Thoracic aorta (tissue), 2 donors: ENCODE results near the gene CDK5. TPM values are rescaled to one million over a fixed set of nuclear protein-coding genes. Genes with fewer than 3 reads are reported as not detected.

ENCODE experiments used
- ATAC-seq: fragments of 150-250 bp; one replicate; pipeline ENCODE4 v1.8.0; 2017; ENCODE audit warnings: low read depth; ENCODE audit not compliant: insufficient number of reproducible peaks, low FRiP score
- DNase-seq: peaks from one replicate; pipeline ENCODE4 v3.0.0-alpha.2; 2020; ENCODE audit warnings: low spot score
- H3K27ac ChIP-seq, 2 donors: fragments of 200-600 bp; sonication (generic); 1 replicate in 1 of 2; 2 replicates in 1 of 2; pipeline ENCODE4 v1.5.1; 2016; ENCODE audit warnings: mild to moderate bottlenecking in 2 of 2, moderate library complexity in 2 of 2
- H3K27me3 ChIP-seq: fragments of 200-600 bp; sonication (generic); replicated peaks from 2 replicates; pipeline ENCODE4 v1.6.0; 2016; ENCODE audit warnings: mild to moderate bottlenecking; ENCODE audit not compliant: insufficient read depth
- H3K36me3 ChIP-seq: fragments of 200-600 bp; sonication (generic); one replicate; pipeline ENCODE4 v1.5.1; 2016
- H3K4me1 ChIP-seq, 2 donors: fragments of 200-600 bp; sonication (generic); 1 replicate in 1 of 2; 2 replicates in 1 of 2; pipeline versions ENCODE4 v1.5.1 to v1.6.0; 2016; ENCODE audit warnings: low read depth in 2 of 2, mild to moderate bottlenecking in 1 of 2; ENCODE audit not compliant: control insufficient read depth in 1 of 2
- H3K4me3 ChIP-seq: fragments of 200-600 bp; sonication (generic); 2 replicates; pipeline ENCODE4 v1.5.1; 2016; ENCODE audit warnings: mild to moderate bottlenecking
- H3K9me3 ChIP-seq: fragments of 200-600 bp; sonication (generic); 2 replicates; pipeline ENCODE4 v1.5.1; 2016
- CTCF ChIP-seq: fragments of 200-600 bp; sonication (generic); IDR thresholded peaks from one replicate; pipeline ENCODE4 v1.5.1; 2019; ENCODE audit warnings: antibody characterized with exemption
- total RNA-seq, 2 donors: library from RNA; depleted of rRNA; stranded (reverse); fragments of >200 nt; gene quantifications; one replicate each; pipeline versions ENCODE4 v1.1.0 to v1.2.3, GENCODE V29; 2016

The CDK5 gene
- total RNA-seq, 2 donors from 2014 or later, result 1.8 to 3.1 TPM

- peaks cover 11 to 12% of the 10 kb centered on the region in 2 donors for H3K4me1 ChIP-seq
- H3K9me3 ChIP-seq, result no peaks in the 10 kb centered on the region
- DNase-seq, result no peak
- H3K4me3 ChIP-seq, result no peak overlapping the region
- H3K27me3 ChIP-seq, result no peaks in the 10 kb centered on the region
- ATAC-seq, result no peak
- peaks cover 22% of the 10 kb centered on the region for H3K36me3 ChIP-seq
- no peak for TF ChIP-seq CTCF
- H3K27ac ChIP-seq, result no peak overlapping the region
Observed at GRCh38 chr7:151040616-151041375, 16.9 kb downstream of the CDK5 start.

GRCh38 chr7:151039850-151040548 lies 17.7 kb downstream of the CDK5 start:
- Histone ChIP-seq H3K27me3 (no peaks in the 10 kb centered on the region), H3K27ac (peak overlapping the region in 1 of 2 donors; percentile 62), H3K9me3 (no peaks in the 10 kb centered on the region), H3K36me3 (peaks cover 30% of the 10 kb centered on the region), H3K4me3 (no peak overlapping the region), H3K4me1 (peaks cover 11 to 12% of the 10 kb centered on the region in 2 donors)
- no peak for DNase-seq
- no peak for TF ChIP-seq CTCF
- ATAC-seq, result no peak

GRCh38 chr7:151038951-151039849 lies 18.5 kb downstream of the CDK5 start:
- Histone ChIP-seq H3K9me3 (no peaks in the 10 kb centered on the region), H3K4me3 (no peak overlapping the region), H3K27ac (peak overlapping the region in 1 of 2 donors; percentile 62), H3K27me3 (no peaks in the 10 kb centered on the region), H3K4me1 (peaks cover 11 to 12% of the 10 kb centered on the region in 2 donors), H3K36me3 (peaks cover 30% of the 10 kb centered on the region)
- ATAC-seq (peak; percentile 84), DNase-seq (peak; percentile 63)
- no peak for TF ChIP-seq CTCF

GRCh38 chr7:151035902-151036301 lies 21.8 kb downstream of the CDK5 start:
- peaks cover 20% of the 10 kb centered on the region for H3K36me3 ChIP-seq
- DNase-seq (no peak), ATAC-seq (no peak)
- H3K27ac ChIP-seq, result no peak overlapping the region
- H3K4me3 ChIP-seq, result no peak overlapping the region
- no peaks in the 10 kb centered on the region for H3K9me3 ChIP-seq
- peaks cover 11 to 12% of the 10 kb centered on the region in 2 donors for H3K4me1 ChIP-seq
- H3K27me3 ChIP-seq, result no peaks in the 10 kb centered on the region
- no peak for TF ChIP-seq CTCF
